Cardiac muscle cell (in vitro differentiated cells and primary cell): ENCODE data around the gene FAM83G. TPM values are rescaled to one million over a fixed set of nuclear protein-coding genes. Genes with fewer than 3 reads are reported as not detected.
"Not testable (repeated sequence)": the region's sequence is repeated elsewhere in the genome, so short reads cannot be mapped to it uniquely, and the experiment has no call there.

Experiments
- DNase-seq, 2 donors: peaks; one replicate each; pipeline versions ENCODE4 v3.0.0 to v3.0.0-alpha.2; 2010 to 2017; ENCODE audit warnings: low read depth in 1 of 2, low spot score in 1 of 2
- H3K27ac ChIP-seq: fragments of 200-600 bp; sonication (generic); 2 replicates; pipeline ENCODE4 v1.5.1; 2016
- H3K27me3 ChIP-seq: fragments of 200-600 bp; sonication (generic); 2 replicates; pipeline ENCODE4 v1.6.0; 2016; ENCODE audit warnings: control low read depth
- H3K36me3 ChIP-seq: fragments of 200-600 bp; sonication (generic); 2 replicates; pipeline ENCODE4 v1.5.1; 2016; ENCODE audit warnings: control low read depth
- H3K4me1 ChIP-seq: fragments of 200-600 bp; sonication (generic); 2 replicates; pipeline ENCODE4 v1.8.1; 2017; ENCODE audit warnings: low read depth, mild to moderate bottlenecking, mixed run types
- H3K4me3 ChIP-seq: fragments of 200-600 bp; sonication (generic); 2 replicates; pipeline ENCODE4 v1.5.1; 2016; ENCODE audit warnings: mild to moderate bottlenecking
- H3K9me3 ChIP-seq: fragments of 200-600 bp; sonication (generic); 2 replicates; pipeline ENCODE4 v1.5.1; 2017; ENCODE audit warnings: low read depth, mild to moderate bottlenecking, control low read depth
- CTCF ChIP-seq: IDR thresholded peaks from 2 replicates; pipeline ENCODE4 v1.5.1; 2012; ENCODE audit warnings: low read depth, mild to moderate bottlenecking, low read length
- polyA plus RNA-seq: library from polyadenylated mRNA; unstranded; fragments of >200 nt; fragmentation: Nextera tagmentation; extraction: Ambion mirVana; gene quantifications from 2 replicates; pipeline ENCODE4 v1.2.1, GENCODE V29; 2016
- total RNA-seq: library from RNA; depleted of rRNA; stranded (reverse); fragments of >200 nt; gene quantifications from 2 replicates; pipeline ENCODE4 v1.2.3, GENCODE V29; 2016

Gene FAM83G
- total and polyA plus RNA-seq, 2 experiments from 2014 or later = 0.83 to 8.0 TPM

GRCh38 chr17:19023209-19023999 lies 18.8 kb upstream of the FAM83G start:
- no peak for DNase-seq

GRCh38 chr17:19022747-19023146 lies 18.2 kb upstream of the FAM83G start:
- no peaks in the 10 kb centered on the region for H3K36me3 ChIP-seq
- H3K27ac ChIP-seq = no peak overlapping the region
- no peak for DNase-seq
- H3K9me3 ChIP-seq = no peaks in the 10 kb centered on the region
- no peaks in the 10 kb centered on the region for H3K4me1 ChIP-seq
- TF ChIP-seq CTCF = no peak
- no peaks in the 10 kb centered on the region for H3K27me3 ChIP-seq
- no peak overlapping the region for H3K4me3 ChIP-seq

More at GRCh38 chr17:19023209-19023999, 18.8 kb upstream of the FAM83G start:
- Histone ChIP-seq H3K27me3 (no peaks in the 10 kb centered on the region), H3K9me3 (no peaks in the 10 kb centered on the region), H3K27ac (no peak overlapping the region), H3K4me1 (no peaks in the 10 kb centered on the region), H3K36me3 (no peaks in the 10 kb centered on the region), H3K4me3 (no peak overlapping the region)
- TF ChIP-seq CTCF = no peak

- no peak for TF ChIP-seq CTCF
- Histone ChIP-seq H3K27ac (no peak overlapping the region), H3K4me3 (no peak overlapping the region), H3K27me3 (no peaks in the 10 kb centered on the region), H3K9me3 (no peaks in the 10 kb centered on the region), H3K36me3 (no peaks in the 10 kb centered on the region), H3K4me1 (no peaks in the 10 kb centered on the region)
- no peak for DNase-seq
Measured at GRCh38 chr17:19022128-19022527, 17.6 kb upstream of the FAM83G start.

GRCh38 chr17:19021622-19022083 lies 17.1 kb upstream of the FAM83G start:
- Histone ChIP-seq H3K4me1 (no peaks in the 10 kb centered on the region), H3K9me3 (no peaks in the 10 kb centered on the region), H3K27me3 (no peaks in the 10 kb centered on the region), H3K4me3 (no peak overlapping the region), H3K27ac (no peak overlapping the region), H3K36me3 (no peaks in the 10 kb centered on the region)
- no peak for DNase-seq
- no peak for TF ChIP-seq CTCF

GRCh38 chr17:19021011-19021621 lies 16.6 kb upstream of the FAM83G start:
- not testable (repeated sequence) for H3K27ac ChIP-seq

GRCh38 chr17:19020016-19020415 lies 15.5 kb upstream of the FAM83G start:
- H3K27me3 ChIP-seq = no peaks in the 10 kb centered on the region
- H3K4me3 ChIP-seq = no peak overlapping the region
- no peak for TF ChIP-seq CTCF
- DNase-seq = no peak
- H3K36me3 ChIP-seq = no peaks in the 10 kb centered on the region
- no peak overlapping the region for H3K27ac ChIP-seq
- no peaks in the 10 kb centered on the region for H3K9me3 ChIP-seq
- no peaks in the 10 kb centered on the region for H3K4me1 ChIP-seq

More at GRCh38 chr17:19021011-19021621, 16.6 kb upstream of the FAM83G start:
- not testable (repeated sequence) for H3K4me3 ChIP-seq, H3K36me3 ChIP-seq, DNase-seq, H3K4me1 ChIP-seq, H3K9me3 ChIP-seq, H3K27me3 ChIP-seq
